Urothelium cell line (cell line): ENCODE measurements around the gene SATB1.

Source experiments
- DNase-seq: peaks from one replicate; pipeline ENCODE4 v3.0.0; 2011; ENCODE audit warnings: low spot score, mixed read lengths
- FAIRE-seq: peaks from 2 replicates; lab custom pipeline; 2011; peaks lifted over from hg19 to GRCh38; lab: Jason Lieb, UNC

SATB1 gene

GRCh38 chr3:18403061-18403460 is 22.1 kb downstream of the SATB1 start:
- FAIRE-seq, result no peak
- DNase-seq, result no peak

GRCh38 chr3:18402239-18402799 is 22.8 kb downstream of the SATB1 start:
- FAIRE-seq, result no peak
- DNase-seq, result no peak

DNA sequence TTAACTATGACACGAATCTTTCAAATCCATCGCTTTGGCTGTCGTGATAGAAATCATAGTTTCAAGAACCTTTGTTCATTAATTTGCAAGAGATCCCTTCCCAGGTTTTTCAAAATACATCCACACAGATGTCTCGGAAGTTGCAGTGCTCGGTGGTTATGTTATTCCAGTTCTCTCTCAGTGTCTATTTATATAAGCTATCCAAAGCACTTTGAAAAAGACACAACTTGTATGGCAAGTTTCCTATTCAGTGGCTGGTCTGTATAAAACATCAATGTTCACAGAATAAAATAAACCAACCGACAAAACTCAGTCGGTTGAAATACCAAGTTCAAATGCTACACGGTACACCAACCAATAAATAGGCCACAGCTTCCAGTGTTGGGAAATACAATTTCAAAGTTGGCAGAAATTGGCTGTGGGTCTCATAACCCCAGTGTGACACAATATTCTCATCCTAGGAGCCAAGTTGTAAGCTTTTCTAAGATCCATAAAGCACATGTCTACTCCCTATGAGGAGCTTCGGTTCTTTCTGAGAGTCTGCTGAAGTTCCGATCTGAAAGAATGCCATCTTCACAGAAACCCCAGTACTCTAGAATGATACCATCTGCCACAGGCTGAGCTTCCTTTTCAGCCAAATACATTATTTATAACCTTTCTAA is 23.7 kb downstream of the SATB1 start:
- FAIRE-seq (no peak), DNase-seq (no peak)

- FAIRE-seq (no peak), DNase-seq (no peak)
Measured at GRCh38 chr3:18398448-18398847, 26.7 kb downstream of the SATB1 start.

DNA sequence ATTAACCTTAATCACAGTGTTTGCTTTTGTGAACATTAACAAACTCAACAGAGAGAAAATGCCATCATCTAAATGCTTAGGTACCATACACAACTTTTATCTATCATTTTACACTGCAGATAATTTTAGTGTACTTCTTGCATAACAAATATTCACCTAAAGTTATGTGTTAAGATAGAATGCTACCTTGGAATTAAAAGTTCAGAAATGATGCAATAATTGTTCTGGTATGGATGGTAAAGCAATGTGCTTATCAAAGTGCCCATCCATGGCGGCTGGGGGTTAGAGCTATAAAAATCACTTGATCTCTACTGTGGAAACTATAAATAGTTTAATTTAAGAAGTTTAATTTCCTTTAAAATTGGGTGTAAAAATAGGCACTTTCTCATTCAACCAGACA is 28.7 kb downstream of the SATB1 start:
- DNase-seq, result no peak
- FAIRE-seq, result no peak

DNA sequence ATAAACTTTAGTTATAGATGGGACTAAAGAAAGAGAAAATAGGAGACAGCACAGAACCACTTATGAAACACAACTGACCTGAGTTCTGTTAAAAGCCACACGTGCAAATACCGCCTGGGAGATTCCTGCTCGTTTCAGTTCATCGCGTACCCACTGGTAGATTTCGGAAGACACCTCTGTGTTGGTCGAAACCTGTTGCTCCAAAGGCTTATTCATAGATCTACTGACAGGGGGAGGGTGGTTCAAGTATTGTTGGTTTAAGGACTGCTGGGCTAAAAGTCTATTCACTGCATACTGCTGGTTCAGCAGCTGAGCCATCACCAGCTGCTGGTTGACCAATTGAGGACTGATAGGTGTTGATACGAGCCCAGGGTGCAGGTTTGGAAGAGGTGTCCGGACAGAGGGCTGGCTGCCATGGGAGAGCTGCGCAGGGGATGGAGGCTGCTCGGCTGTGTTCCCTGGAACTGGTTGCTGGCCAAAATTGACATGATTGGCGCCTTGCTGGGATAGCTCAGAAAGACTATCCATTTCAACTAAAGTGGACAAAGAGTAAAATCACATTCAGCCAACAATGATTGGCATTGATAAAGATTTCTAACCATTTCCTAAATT is 30.6 kb downstream of the SATB1 start:
- FAIRE-seq (no peak), DNase-seq (no peak)

- no peak for DNase-seq
- FAIRE-seq, result no peak
Measured at GRCh38 chr3:18393906-18394305, 31.2 kb downstream of the SATB1 start.

DNA sequence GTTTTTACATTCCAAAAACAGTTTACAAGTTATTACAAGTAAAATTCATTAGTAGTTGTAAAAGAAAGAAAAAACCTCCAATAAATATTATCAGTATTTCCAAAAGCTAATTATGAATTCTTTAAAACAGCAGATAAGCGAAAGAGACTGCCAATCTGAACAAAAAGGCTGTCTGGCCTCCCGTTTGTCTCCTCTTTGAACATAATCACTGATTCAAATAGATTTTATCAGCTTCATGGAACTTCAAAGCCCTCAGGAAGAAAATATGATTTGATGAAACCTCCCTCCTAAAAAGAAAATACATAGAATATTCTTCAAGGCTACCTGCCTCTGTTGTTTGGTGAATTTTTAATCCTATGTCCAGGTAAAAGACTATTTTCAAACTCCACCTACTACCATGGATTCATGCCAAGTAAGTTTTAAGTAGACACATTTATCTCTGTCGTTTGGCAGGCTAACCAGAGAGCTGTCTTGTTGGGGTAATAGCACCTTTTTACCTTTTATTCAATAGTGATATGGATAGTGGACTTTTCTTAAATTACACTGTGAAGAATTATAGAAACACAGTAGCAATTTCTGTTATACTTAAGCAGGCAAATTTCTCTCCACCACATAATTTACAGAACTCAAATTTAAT is 35.0 kb downstream of the SATB1 start:
- no peak for FAIRE-seq

DNA sequence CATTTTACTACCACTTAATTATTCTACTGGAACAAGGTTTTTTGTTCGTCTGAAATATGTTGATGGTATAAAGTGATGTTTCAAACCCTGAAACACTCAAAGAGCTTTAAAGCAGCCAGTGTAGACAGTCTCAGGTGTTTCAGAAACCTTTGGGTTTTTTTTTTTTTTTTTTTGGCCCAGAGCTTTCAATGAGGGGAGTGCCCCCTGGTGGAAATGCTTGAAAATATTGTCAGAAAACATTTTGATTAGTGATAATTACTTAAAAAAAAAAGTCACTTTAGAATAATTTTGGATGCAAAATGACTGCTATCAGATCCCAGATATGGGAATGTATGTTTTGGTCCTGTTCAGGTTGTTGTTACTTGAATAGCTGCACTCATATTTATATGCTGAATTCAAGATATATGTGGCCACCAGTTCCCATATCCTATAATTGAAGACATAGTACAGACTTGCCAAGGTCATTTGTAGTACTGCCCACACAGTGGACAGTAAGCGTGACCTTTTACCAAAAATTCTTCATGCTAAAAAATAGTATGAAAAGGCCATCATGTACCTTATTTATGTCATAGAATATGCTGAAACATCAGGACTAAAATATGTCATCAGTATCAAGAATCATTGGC is 35.9 kb downstream of the SATB1 start:
- FAIRE-seq (no peak), DNase-seq (peak; percentile 6)

More for the DNA sequence above, 35.0 kb downstream of the SATB1 start:
- no peak for DNase-seq

DNA sequence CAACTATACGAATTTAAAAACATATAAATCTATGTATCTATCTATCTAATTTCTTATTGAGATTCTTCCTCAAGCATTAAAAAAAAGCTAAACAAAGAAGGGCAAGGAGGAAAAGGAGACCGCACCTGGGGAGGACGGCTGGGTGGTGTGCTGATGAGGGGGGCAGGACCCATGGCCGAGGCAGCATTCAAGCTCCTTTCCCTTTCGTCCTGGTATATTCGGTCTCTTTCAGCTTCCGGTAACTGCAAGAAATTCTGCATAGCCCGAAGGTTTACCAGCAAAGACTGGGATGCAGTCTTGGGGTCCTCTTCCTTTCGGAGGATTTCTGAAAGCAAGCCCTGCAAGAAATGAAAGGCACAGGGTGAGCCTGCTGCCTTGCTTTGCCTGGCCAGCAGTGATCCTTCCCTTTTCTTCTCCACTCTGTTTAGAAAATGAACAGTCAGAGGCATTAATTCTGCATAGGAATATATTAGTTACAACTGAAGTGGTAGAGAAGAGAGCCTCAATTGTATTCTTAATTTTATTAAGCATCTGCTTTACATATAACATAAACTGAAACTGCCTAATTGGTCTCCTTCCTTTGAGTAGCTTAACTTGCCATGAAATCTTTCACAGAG is 38.8 kb downstream of the SATB1 start:
- FAIRE-seq, result no peak
- DNase-seq, result no peak

- DNase-seq (no peak), FAIRE-seq (no peak)
Measured at GRCh38 chr3:18385706-18386105, 39.4 kb downstream of the SATB1 start.

DNA sequence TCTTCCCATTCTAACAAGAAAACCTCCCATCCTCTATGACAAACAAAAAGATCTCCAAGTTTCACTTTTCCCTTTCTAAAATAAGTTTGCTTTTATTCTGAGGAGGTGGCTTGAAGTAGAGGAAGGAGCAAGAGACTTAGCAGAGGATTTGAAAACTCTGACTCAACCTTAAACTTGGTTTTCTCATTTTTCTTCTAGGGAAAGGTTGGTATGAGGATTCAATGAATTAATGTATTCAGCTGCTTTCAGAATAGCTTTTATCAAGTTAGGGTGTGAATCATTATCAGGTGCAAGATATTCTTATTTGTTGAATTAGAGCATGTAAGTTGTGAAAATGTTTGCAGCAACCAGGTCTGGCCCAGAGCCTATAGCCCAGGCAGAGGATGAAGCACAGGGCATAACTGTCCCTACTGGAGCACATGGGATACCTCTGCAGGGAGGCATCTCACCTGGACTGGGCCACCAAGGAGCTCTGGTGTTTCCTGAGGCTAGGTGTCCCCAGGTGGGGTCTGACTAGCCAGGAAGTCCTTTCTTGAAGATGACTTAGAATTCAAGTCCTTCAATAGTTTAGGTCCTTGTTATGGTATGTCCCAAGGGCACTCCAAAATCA is 42.3 kb downstream of the SATB1 start:
- DNase-seq (no peak), FAIRE-seq (no peak)

DNA sequence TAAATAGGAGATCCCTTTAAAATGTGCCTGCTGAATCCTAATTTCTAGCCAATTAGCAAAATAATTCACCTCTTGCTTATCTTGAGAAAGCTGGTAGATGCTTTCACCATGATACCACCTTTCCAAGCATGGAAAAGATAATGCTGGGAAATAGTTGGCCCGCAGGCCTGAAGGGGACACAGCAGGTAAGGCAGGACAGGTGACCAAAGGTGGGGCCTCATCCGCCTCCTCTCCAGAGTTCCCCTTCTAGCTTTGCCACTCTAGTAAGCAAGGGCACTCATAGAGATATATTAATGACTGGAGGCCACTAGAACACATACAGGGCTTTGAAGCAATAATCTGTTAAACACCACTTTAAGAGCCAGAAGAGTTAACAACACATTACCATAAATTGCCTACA is 45.5 kb downstream of the SATB1 start:
- no peak for DNase-seq
- no peak for FAIRE-seq

- no peak for FAIRE-seq
- no peak for DNase-seq
Measured at GRCh38 chr3:18378218-18378617, 46.9 kb downstream of the SATB1 start.

DNA sequence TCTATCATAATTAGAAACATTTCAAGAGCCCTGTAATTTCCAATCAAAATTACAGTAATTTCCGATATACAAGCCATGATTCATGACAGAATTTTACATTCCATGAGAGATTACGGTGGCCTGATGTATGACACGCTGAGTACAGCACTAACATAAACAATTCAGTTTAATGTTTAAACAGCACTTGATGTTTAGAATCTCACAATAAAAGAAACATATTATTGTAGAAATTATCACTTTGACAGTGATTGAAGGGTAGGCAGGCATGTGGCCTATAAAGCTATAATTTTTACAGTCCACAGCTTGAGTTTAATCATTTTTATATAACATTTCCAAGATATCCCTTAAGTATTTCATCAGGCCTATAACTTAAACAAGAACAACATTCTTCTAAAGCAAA is 48.5 kb downstream of the SATB1 start:
- no peak for FAIRE-seq
- no peak for DNase-seq

- DNase-seq (no peak), FAIRE-seq (no peak)
Measured at GRCh38 chr3:18372786-18373405, 52.2 kb downstream of the SATB1 start.

DNA sequence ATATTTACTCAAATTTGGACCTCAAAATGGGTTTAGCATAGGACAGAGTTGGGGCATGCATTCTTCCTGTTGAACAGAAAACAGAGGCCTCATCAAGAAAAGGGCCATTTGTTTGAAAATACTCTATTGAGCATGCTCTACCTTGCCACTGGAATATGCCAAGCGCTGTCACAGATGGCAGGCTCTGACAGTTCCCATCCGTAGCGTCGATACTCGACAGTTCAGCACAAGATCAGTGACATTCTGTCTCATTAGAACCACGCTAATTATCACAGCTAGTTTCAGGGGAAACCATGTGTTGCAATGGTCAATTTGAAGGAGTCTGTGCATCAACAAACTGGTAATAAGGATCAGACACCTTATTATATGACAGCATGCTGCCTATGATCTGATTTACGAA is 54.5 kb downstream of the SATB1 start:
- no peak for DNase-seq
- no peak for FAIRE-seq

DNA sequence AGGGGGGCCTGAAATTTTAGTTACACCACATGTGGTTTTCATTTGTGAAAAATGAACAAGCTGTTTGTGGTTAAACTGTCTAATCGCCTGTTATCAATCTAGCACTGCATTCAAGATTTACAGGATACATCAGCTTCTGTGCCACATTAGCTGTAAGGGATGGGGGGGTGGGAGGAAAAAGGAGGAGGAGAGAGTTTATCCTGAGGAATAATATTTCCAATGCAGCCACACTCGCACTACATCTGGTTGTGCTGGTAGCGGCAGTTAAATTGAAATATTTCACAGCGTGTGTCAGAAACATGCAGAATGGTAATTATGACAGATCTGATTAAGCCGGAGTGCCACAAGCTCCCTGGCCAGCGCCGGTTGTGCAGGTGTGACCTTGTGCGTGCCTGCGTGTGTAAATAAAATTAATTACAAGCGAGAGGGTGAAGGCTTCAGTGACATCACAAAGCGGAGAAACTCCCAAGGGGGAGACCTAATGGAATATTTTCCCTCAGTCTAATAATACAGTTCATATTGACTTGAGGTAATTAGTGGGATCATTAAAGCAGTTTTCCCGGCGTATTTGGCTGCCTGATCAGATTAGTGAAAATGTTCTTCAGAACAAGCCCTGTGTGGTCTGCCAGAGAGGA is 55.5 kb downstream of the SATB1 start:
- no peak for DNase-seq
- FAIRE-seq, result no peak

GRCh38 chr3:18366258-18366657 is 58.9 kb downstream of the SATB1 start:
- DNase-seq (no peak), FAIRE-seq (no peak)

DNA sequence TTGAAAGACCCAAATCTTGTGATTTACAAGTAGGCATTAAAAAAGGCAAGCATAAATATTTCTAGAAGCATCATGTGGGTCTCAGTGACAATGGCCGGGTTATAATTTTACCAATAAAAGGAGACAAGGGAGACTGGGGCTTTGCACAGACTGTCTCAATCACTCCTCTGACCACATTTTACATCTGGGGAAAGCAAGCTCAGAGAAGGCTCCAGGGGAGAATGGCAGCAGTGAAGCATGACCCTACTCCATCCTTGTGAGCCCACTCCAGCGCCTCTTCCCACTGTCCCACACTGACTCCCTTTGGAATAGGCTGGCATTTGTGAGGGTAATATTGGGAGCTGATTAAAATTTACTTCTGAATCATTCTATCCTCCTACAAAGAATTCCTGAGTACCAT is 61.8 kb downstream of the SATB1 start:
- DNase-seq (no peak), FAIRE-seq (no peak)
